NCI-H1092 treated with DMSO at 0.1 percent for 48 hours (cell line): ENCODE data around the gene EDIL3.
"Not testable (repeated sequence)": the region's sequence is repeated elsewhere in the genome, so short reads cannot be mapped to it uniquely, and the experiment has no call there.

Experiments used
- DNase-seq: peaks from one replicate; lab custom pipeline; 2025; lab: John Stamatoyannopoulos, UW

The EDIL3 gene

GRCh38 chr5:84063041-84063440 lies 321.6 kb downstream of the EDIL3 start:
- DNase-seq: no peak

GRCh38 chr5:84059672-84060071 lies 325.0 kb downstream of the EDIL3 start:
- no peak for DNase-seq

- DNase-seq: no peak
Observed at GRCh38 chr5:84058561-84058960, 326.1 kb downstream of the EDIL3 start.

- DNase-seq: no peak
Observed at GRCh38 chr5:84057211-84057610, 327.5 kb downstream of the EDIL3 start.

- DNase-seq: no peak
Observed at GRCh38 chr5:84045964-84046363, 338.7 kb downstream of the EDIL3 start.

GRCh38 chr5:84036842-84037241 lies 347.8 kb downstream of the EDIL3 start:
- no peak for DNase-seq

GRCh38 chr5:84032324-84032723 lies 352.4 kb downstream of the EDIL3 start:
- DNase-seq: no peak

- DNase-seq: no peak
Observed at GRCh38 chr5:84028093-84028492, 356.6 kb downstream of the EDIL3 start.

- DNase-seq: not testable (repeated sequence)
Observed at GRCh38 chr5:84018521-84018920, 366.2 kb downstream of the EDIL3 start.

GRCh38 chr5:84017523-84018172 lies 367.0 kb downstream of the EDIL3 start:
- no peak for DNase-seq

GRCh38 chr5:84016085-84016484 lies 368.6 kb downstream of the EDIL3 start:
- no peak for DNase-seq

GRCh38 chr5:84014966-84015365 lies 369.7 kb downstream of the EDIL3 start:
- no peak for DNase-seq

GRCh38 chr5:83993803-83994202 lies 390.9 kb downstream of the EDIL3 start:
- no peak for DNase-seq

GRCh38 chr5:83991566-83992224 lies 393.0 kb downstream of the EDIL3 start:
- no peak for DNase-seq

GRCh38 chr5:83988293-83988685 lies 396.4 kb downstream of the EDIL3 start:
- no peak for DNase-seq

GRCh38 chr5:83987513-83988292 lies 397.0 kb downstream of the EDIL3 start:
- no peak for DNase-seq

- DNase-seq: no peak
Observed at GRCh38 chr5:83983852-83984251, 400.8 kb downstream of the EDIL3 start.

GRCh38 chr5:83973925-83974815 lies 410.5 kb downstream of the EDIL3 start:
- DNase-seq: no peak

- DNase-seq: no peak
Observed at GRCh38 chr5:83972909-83973308, 411.8 kb downstream of the EDIL3 start.

- DNase-seq: no peak
Observed at GRCh38 chr5:83972236-83972635, 412.4 kb downstream of the EDIL3 start.

GRCh38 chr5:83967417-83967816 lies 417.3 kb downstream of the EDIL3 start:
- DNase-seq: no peak

- DNase-seq: no peak
Observed at GRCh38 chr5:83965441-83965840, 419.2 kb downstream of the EDIL3 start.
